Esophagus muscularis mucosa (tissue), 2 donors: ENCODE measurements around the gene RYR2.

Source experiments
- POLR2A ChIP-seq: fragments of 450-650 bp; IDR thresholded peaks from one replicate; pipeline ENCODE4 v1.6.1; 2017; ENCODE audit warnings: antibody characterized with exemption, moderate library complexity, mild to moderate bottlenecking, low read depth
- POLR2AphosphoS5 ChIP-seq, 2 donors: sonication (generic); formaldehyde crosslinking; IDR thresholded peaks; one replicate each; pipeline ENCODE4 v1.6.1; 2017; ENCODE audit warnings: antibody characterized with exemption in 2 of 2

- TF ChIP-seq POLR2A (no peak), POLR2AphosphoS5 (IDR thresholded peaks at IDR 0.05) (no peak)
Measured at GRCh38 chr1:237387144-237387505, 345.1 kb downstream of the RYR2 start.
